ENCODE results near the gene METTL15.

DNA sequence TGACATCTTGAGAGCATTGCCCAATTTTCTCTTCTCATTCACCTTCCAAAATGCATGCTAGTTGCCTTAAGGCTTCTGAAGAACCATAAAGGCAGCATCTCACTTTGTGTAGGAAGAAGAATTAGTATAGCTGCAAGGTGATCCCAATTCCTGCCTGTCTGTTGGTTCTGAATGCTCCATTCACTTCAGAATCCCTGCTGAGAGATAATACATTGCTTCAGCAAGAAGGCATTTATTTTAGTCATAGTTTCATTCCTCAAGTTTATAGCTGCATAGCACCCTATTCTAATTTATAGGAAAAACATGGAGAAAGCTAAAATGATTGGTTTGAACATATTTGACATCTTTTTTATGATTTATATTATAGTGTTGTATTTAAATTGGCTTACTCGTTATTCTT, 181.3 kb downstream of the METTL15 start:
- TF ChIP-seq, protein P1, sequence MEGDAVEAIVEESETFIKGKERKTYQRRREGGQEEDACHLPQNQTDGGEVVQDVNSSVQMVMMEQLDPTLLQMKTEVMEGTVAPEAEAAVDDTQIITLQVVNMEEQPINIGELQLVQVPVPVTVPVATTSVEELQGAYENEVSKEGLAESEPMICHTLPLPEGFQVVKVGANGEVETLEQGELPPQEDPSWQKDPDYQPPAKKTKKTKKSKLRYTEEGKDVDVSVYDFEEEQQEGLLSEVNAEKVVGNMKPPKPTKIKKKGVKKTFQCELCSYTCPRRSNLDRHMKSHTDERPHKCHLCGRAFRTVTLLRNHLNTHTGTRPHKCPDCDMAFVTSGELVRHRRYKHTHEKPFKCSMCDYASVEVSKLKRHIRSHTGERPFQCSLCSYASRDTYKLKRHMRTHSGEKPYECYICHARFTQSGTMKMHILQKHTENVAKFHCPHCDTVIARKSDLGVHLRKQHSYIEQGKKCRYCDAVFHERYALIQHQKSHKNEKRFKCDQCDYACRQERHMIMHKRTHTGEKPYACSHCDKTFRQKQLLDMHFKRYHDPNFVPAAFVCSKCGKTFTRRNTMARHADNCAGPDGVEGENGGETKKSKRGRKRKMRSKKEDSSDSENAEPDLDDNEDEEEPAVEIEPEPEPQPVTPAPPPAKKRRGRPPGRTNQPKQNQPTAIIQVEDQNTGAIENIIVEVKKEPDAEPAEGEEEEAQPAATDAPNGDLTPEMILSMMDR (conservative IDR thresholded peaks at IDR 0.05; ENCODE audit: low read length), result no peak
- TF ChIP-seq EZH2phosphoT487 (IDR thresholded peaks at IDR 0.05; ENCODE audit: borderline replicate concordance, low read depth, low read length), result no peak
